H1 (cell line): ENCODE results near the gene SRSF9. TPM values are rescaled to one million over a fixed set of nuclear protein-coding genes. Genes with fewer than 3 reads are reported as not detected.

Source experiments
- CHD7 ChIP-seq: fragments of 300-600 bp; sonication (generic); IDR thresholded peaks from 2 replicates; pipeline ENCODE4 v1.7.1; 2012; ENCODE audit warnings: low read length, moderate library complexity, mild to moderate bottlenecking, inconsistent platforms; ENCODE audit not compliant: insufficient replicate concordance
- CTCF ChIP-seq, 3 experiments: IDR thresholded peaks; 1 replicate in 2 of 3; 2 replicates in 1 of 3; pipeline versions ENCODE4 v1.5.1 to v1.6.1; 2011; ENCODE audit warnings: low read length in 3 of 3, mild to moderate bottlenecking in 3 of 3, inconsistent platforms in 2 of 3, low read depth in 1 of 3, moderate library complexity in 1 of 3; ENCODE audit not compliant: insufficient read depth in 1 of 3; ENCODE audit errors: control extremely low read depth in 1 of 3
- FOSL1 ChIP-seq: IDR thresholded peaks from 2 replicates; pipeline ENCODE4 v1.6.1; 2011; ENCODE audit warnings: mild to moderate bottlenecking, low read depth, low read length, moderate library complexity; ENCODE audit not compliant: insufficient read depth
- GABPA ChIP-seq: IDR thresholded peaks from 2 replicates; pipeline ENCODE4 v1.6.1; 2011; ENCODE audit warnings: mild to moderate bottlenecking, low read length, moderate library complexity, borderline replicate concordance; ENCODE audit not compliant: insufficient read depth
- KDM4A ChIP-seq: IDR thresholded peaks from one replicate; pipeline ENCODE4 v1.7.1; 2012; ENCODE audit warnings: low read depth, mild to moderate bottlenecking, moderate library complexity, low read length, inconsistent platforms; ENCODE audit not compliant: severe bottlenecking
- NANOG ChIP-seq: IDR thresholded peaks from 2 replicates; pipeline ENCODE4 v1.6.1; 2011; ENCODE audit warnings: low read length, low read depth, mild to moderate bottlenecking, inconsistent platforms; ENCODE audit not compliant: insufficient read depth, poor library complexity, severe bottlenecking
- POU5F1 ChIP-seq: IDR thresholded peaks from 2 replicates; pipeline ENCODE4 v1.6.1; 2011; ENCODE audit warnings: low read depth, mild to moderate bottlenecking, low read length, moderate library complexity
- RXRA ChIP-seq: IDR thresholded peaks from 2 replicates; pipeline ENCODE4 v1.6.1; 2011; ENCODE audit warnings: low read depth, mild to moderate bottlenecking, low read length, moderate library complexity; ENCODE audit not compliant: insufficient read depth
- TCF12 ChIP-seq: IDR thresholded peaks from 2 replicates; pipeline ENCODE4 v1.6.1; 2011; ENCODE audit warnings: low read depth, mild to moderate bottlenecking, low read length
- polyA plus RNA-seq, 7 experiments: library from polyadenylated mRNA; depleted of rRNA in 3 of 7; stranded (reverse) in 5 of 7; unstranded in 2 of 7; fragments of >200 nt in 5 of 7; fragments of 200-250 nt in 2 of 7; gene quantifications; 1 replicate in 5 of 7; 2 replicates in 1 of 7; 4 replicates in 1 of 7; pipeline versions ENCODE4 v1.2.1 to v1.2.3, GENCODE V29; 2011 to 2013; ENCODE audit warnings: missing spikeins in 2 of 7, mixed read lengths in 2 of 7
- total RNA-seq: library from RNA; stranded (reverse); fragmentation: NEBNext Ultra II Directional; extraction: Animal tissue kit (Norgen Biotek cat#: 25700); gene quantifications from 2 replicates; pipeline ENCODE4 v1.2.1, GENCODE V29; 2021

The SRSF9 gene
- total and polyA plus RNA-seq, 2 of the 8 experiments (the other 6 are each of a cell fraction or from before 2014, with no cell fraction given), result 172 to 304 TPM

GRCh38 chr12:120412421-120412820 is 57.1 kb downstream of the SRSF9 start (continued):
- TF ChIP-seq CHD7, result no peak
- TF ChIP-seq KDM4A, result no peak
- no peak for TF ChIP-seq POU5F1
- no peak for TF ChIP-seq NANOG
- TF ChIP-seq FOSL1, result no peak
- no peak for TF ChIP-seq CTCF (IDR thresholded peaks at IDR 0.05; ENCODE audit: control extremely low read depth in 1 of 3, insufficient read depth in 1 of 3, low read depth in 1 of 3, low read length in 3 of 3)
- TF ChIP-seq RXRA, result no peak
- no peak for TF ChIP-seq TCF12
- no peak for TF ChIP-seq GABPA
